ENCODE results near the gene CFTR.

CFTR gene

GRCh38 chr7:117690147-117690546 is 210.3 kb downstream of the CFTR start:
- no peaks in the 10 kb centered on the region for H3K9me2 ChIP-seq (replicated peaks; ENCODE audit: low read depth, low read length)
- no peaks in the 10 kb centered on the region for H4K20me1 ChIP-seq (ENCODE audit: insufficient read depth, low read length, poor library complexity, severe bottlenecking)
- H3K4me3 ChIP-seq (ENCODE audit: low read length, poor library complexity, severe bottlenecking) = no peak overlapping the region
- no peaks in the 10 kb centered on the region for H3K36me3 ChIP-seq (ENCODE audit: insufficient read depth, low read length)
- H3K27me3 ChIP-seq (ENCODE audit: insufficient read depth, low read length, poor library complexity, severe bottlenecking) = no peaks in the 10 kb centered on the region
- TF ChIP-seq EZH2phosphoT487 (IDR thresholded peaks at IDR 0.05; ENCODE audit: borderline replicate concordance) = no peak
- no peak for TF ChIP-seq CTCF (conservative IDR thresholded peaks at IDR 0.05; ENCODE audit: low read length)
- no peaks in the 10 kb centered on the region for H3K79me2 ChIP-seq (ENCODE audit: insufficient read depth, low read length)
- no peak overlapping the region for H3K9ac ChIP-seq (ENCODE audit: low read depth, low read length, poor library complexity, severe bottlenecking)
- peaks cover 9% of the 10 kb centered on the region for H3K4me1 ChIP-seq (ENCODE audit: insufficient read depth, low read length, poor library complexity, severe bottlenecking)
- H2AFZ ChIP-seq (ENCODE audit: low read length) = peak overlapping the region; percentile 55; the same call in 1 of the 2 replicates
- H3F3A ChIP-seq (ENCODE audit: low read depth) = no peaks in the 10 kb centered on the region
- no peaks in the 10 kb centered on the region for H3K9me3 ChIP-seq (ENCODE audit: insufficient read depth, low read depth, low read length)
- H3K4me2 ChIP-seq (ENCODE audit: low read depth, low read length, poor library complexity, severe bottlenecking) = no peak overlapping the region

DNA sequence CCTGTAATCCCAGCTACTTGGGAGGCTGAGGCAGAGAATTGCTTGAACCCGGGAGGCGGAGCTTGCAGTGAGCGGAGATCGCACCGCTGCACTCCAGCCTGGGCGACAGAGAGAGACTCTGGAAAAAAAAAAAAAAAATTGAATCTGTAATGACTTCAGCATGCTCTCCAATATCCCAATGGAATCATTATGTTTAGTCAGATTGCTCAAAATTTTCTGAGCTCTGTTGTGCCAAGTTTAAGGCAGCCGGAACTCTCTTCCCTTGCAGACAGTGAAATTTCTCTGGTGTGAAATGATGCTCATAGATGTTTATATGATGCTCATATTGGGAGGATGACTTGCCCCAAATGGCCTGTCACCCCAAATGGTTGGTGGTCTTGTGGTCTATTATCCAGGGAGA is 212.5 kb downstream of the CFTR start:
- Histone ChIP-seq H3K4me2 (ENCODE audit: low read depth, low read length, poor library complexity, severe bottlenecking) (no peak overlapping the region), H3K79me2 (ENCODE audit: insufficient read depth, low read length) (no peaks in the 10 kb centered on the region), H3K36me3 (ENCODE audit: insufficient read depth, low read length) (no peaks in the 10 kb centered on the region), H3K27me3 (ENCODE audit: insufficient read depth, low read length, poor library complexity, severe bottlenecking) (no peaks in the 10 kb centered on the region), H3K4me3 (ENCODE audit: low read length, poor library complexity, severe bottlenecking) (no peak overlapping the region), H2AFZ (ENCODE audit: low read length) (no peak overlapping the region), H3F3A (ENCODE audit: low read depth) (no peaks in the 10 kb centered on the region), H3K4me1 (ENCODE audit: insufficient read depth, low read length, poor library complexity, severe bottlenecking) (no peaks in the 10 kb centered on the region), H3K9me2 (replicated peaks; ENCODE audit: low read depth, low read length) (no peaks in the 10 kb centered on the region), H3K9ac (ENCODE audit: low read depth, low read length, poor library complexity, severe bottlenecking) (no peak overlapping the region), H3K9me3 (ENCODE audit: insufficient read depth, low read depth, low read length) (no peaks in the 10 kb centered on the region), H4K20me1 (ENCODE audit: insufficient read depth, low read length, poor library complexity, severe bottlenecking) (no peaks in the 10 kb centered on the region)
- TF ChIP-seq CTCF (conservative IDR thresholded peaks at IDR 0.05; ENCODE audit: low read length) (no peak), EZH2phosphoT487 (IDR thresholded peaks at IDR 0.05; ENCODE audit: borderline replicate concordance) (no peak)

DNA sequence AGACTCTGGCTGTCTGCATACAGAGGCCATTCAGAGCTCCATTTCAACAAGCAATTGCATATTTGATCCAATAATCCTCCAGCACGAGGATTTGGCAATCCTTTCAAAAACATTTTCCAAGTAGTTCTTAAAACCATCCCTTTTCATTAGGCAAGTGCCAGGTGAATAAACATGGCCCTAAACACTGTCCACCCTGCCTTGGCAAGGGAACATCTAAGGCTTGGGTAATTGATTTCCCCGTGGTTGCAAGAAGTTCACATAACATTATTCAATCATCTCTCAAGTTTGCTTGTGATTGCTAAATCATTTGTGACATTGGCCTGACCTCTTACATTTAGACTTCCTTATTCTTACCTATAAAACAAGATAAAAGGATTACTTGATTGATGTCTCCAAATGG is 218.2 kb downstream of the CFTR start:
- no peak overlapping the region for H3K4me3 ChIP-seq (ENCODE audit: low read length, poor library complexity, severe bottlenecking)
- no peaks in the 10 kb centered on the region for H3K9me3 ChIP-seq (ENCODE audit: insufficient read depth, low read depth, low read length)
- H3K4me2 ChIP-seq (ENCODE audit: low read depth, low read length, poor library complexity, severe bottlenecking) = no peak overlapping the region
- H3F3A ChIP-seq (ENCODE audit: low read depth) = no peaks in the 10 kb centered on the region
- no peaks in the 10 kb centered on the region for H4K20me1 ChIP-seq (ENCODE audit: insufficient read depth, low read length, poor library complexity, severe bottlenecking)
- no peak overlapping the region for H2AFZ ChIP-seq (ENCODE audit: low read length)
- H3K36me3 ChIP-seq (ENCODE audit: insufficient read depth, low read length) = no peaks in the 10 kb centered on the region
- no peaks in the 10 kb centered on the region for H3K27me3 ChIP-seq (ENCODE audit: insufficient read depth, low read length, poor library complexity, severe bottlenecking)
- no peak for TF ChIP-seq CTCF (conservative IDR thresholded peaks at IDR 0.05; ENCODE audit: low read length)
- no peaks in the 10 kb centered on the region for H3K79me2 ChIP-seq (ENCODE audit: insufficient read depth, low read length)
- H3K4me1 ChIP-seq (ENCODE audit: insufficient read depth, low read length, poor library complexity, severe bottlenecking) = no peaks in the 10 kb centered on the region
- H3K9ac ChIP-seq (ENCODE audit: low read depth, low read length, poor library complexity, severe bottlenecking) = no peak overlapping the region
- no peaks in the 10 kb centered on the region for H3K9me2 ChIP-seq (replicated peaks; ENCODE audit: low read depth, low read length)
